Esophagus muscularis mucosa (tissue), 3 donors: Measurements from ENCODE around the gene SPATA22.

Experiments
- POLR2A ChIP-seq: fragments of 450-650 bp; IDR thresholded peaks from one replicate; pipeline ENCODE4 v1.6.1; 2017; ENCODE audit warnings: antibody characterized with exemption, moderate library complexity, mild to moderate bottlenecking, low read depth
- POLR2AphosphoS5 ChIP-seq, 2 donors: sonication (generic); formaldehyde crosslinking; IDR thresholded peaks; one replicate each; pipeline ENCODE4 v1.6.1; 2017; ENCODE audit warnings: antibody characterized with exemption in 2 of 2
- TF ChIP-seq, protein P1 (sequence below), 3 experiments: fragments of 200-600 bp in 2 of 3; fragments of 450-650 bp in 1 of 3; sonication (generic) in 2 of 3; IDR thresholded peaks; one replicate each; pipeline ENCODE4 v1.5.1; 2017 to 2019; ENCODE audit warnings: antibody characterized with exemption in 3 of 3, mild to moderate bottlenecking in 2 of 3, moderate library complexity in 1 of 3

DNA sequence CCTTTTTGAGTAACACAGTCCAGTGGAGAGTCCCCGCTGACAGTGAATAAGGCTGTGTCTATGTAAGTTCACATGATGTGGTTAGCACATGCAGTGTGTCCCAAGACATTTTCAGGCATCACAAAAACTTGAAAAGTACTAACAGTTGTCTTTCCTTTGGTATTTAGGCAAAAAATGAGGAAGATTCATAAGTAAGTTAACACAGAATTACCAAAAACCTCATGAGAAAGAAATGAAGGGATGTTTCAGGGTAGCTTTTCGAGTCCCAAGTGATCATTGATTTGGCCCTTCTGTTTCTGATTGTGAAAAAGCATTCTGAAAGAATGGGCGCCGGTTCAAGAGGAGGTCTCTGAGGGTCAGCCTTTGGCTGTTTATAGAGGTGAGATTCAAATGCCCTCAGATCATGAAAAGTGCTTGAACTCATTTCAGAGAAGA is 3.6 kb upstream of the SPATA22 start:
- TF ChIP-seq, protein P1, sequence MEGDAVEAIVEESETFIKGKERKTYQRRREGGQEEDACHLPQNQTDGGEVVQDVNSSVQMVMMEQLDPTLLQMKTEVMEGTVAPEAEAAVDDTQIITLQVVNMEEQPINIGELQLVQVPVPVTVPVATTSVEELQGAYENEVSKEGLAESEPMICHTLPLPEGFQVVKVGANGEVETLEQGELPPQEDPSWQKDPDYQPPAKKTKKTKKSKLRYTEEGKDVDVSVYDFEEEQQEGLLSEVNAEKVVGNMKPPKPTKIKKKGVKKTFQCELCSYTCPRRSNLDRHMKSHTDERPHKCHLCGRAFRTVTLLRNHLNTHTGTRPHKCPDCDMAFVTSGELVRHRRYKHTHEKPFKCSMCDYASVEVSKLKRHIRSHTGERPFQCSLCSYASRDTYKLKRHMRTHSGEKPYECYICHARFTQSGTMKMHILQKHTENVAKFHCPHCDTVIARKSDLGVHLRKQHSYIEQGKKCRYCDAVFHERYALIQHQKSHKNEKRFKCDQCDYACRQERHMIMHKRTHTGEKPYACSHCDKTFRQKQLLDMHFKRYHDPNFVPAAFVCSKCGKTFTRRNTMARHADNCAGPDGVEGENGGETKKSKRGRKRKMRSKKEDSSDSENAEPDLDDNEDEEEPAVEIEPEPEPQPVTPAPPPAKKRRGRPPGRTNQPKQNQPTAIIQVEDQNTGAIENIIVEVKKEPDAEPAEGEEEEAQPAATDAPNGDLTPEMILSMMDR (IDR thresholded peaks at IDR 0.05): no peak
- no peak for TF ChIP-seq POLR2AphosphoS5 (IDR thresholded peaks at IDR 0.05)
- TF ChIP-seq POLR2A: no peak
